MM.1S (cell line): ENCODE results near the gene MAP3K5.

Source experiments
- DNase-seq: peaks from one replicate; pipeline ENCODE4 v3.0.0-alpha.2; 2015
- H2AFZ ChIP-seq: fragments of 300-600 bp; sonication (generic); 2 replicates; pipeline ENCODE4 v1.6.0; 2016; ENCODE audit warnings: antibody characterized with exemption, low read length
- H3F3A ChIP-seq: fragments of 300-600 bp; sonication (generic); 2 replicates; pipeline ENCODE4 v1.6.1; 2016; ENCODE audit warnings: mild to moderate bottlenecking, antibody characterized with exemption, low read length, moderate library complexity, mixed read lengths; ENCODE audit not compliant: insufficient read depth
- H3K27ac ChIP-seq: fragments of 300-600 bp; sonication (generic); 2 replicates; pipeline ENCODE4 v1.5.1; 2016; ENCODE audit warnings: mild to moderate bottlenecking, low read length
- H3K27me3 ChIP-seq: fragments of 300-600 bp; sonication (generic); replicated peaks from 2 replicates; pipeline ENCODE4 v1.6.0; 2016; ENCODE audit warnings: low read length; ENCODE audit not compliant: insufficient read depth
- H3K36me3 ChIP-seq: fragments of 300-600 bp; sonication (generic); replicated peaks from 2 replicates; pipeline ENCODE4 v1.6.1; 2016; ENCODE audit warnings: mild to moderate bottlenecking, low read length, mixed read lengths; ENCODE audit not compliant: insufficient read depth
- H3K4me1 ChIP-seq: fragments of 300-600 bp; sonication (generic); 2 replicates; pipeline ENCODE4 v1.6.1; 2016; ENCODE audit warnings: low read length, mixed read lengths
- H3K4me2 ChIP-seq: fragments of 300-600 bp; sonication (generic); 2 replicates; pipeline ENCODE4 v1.6.0; 2016; ENCODE audit warnings: low read depth, low read length
- H3K4me3 ChIP-seq: fragments of 300-600 bp; sonication (generic); 2 replicates; pipeline ENCODE4 v1.5.1; 2016; ENCODE audit warnings: low read length, mixed read lengths
- H3K79me2 ChIP-seq: fragments of 300-600 bp; sonication (generic); 2 replicates; pipeline ENCODE4 v1.6.1; 2016; ENCODE audit warnings: mixed run types, low read length, mixed read lengths
- H3K9ac ChIP-seq: fragments of 300-600 bp; sonication (generic); 2 replicates; pipeline ENCODE4 v1.6.1; 2016; ENCODE audit warnings: low read length, mixed read lengths
- H3K9me2 ChIP-seq: fragments of 300-600 bp; sonication (generic); replicated peaks from 2 replicates; pipeline ENCODE4 v1.6.1; 2016; ENCODE audit warnings: mild to moderate bottlenecking, low read length, mixed read lengths; ENCODE audit not compliant: insufficient read depth
- H3K9me3 ChIP-seq: fragments of 300-600 bp; sonication (generic); replicated peaks from 2 replicates; pipeline ENCODE4 v1.6.1; 2016; ENCODE audit warnings: mild to moderate bottlenecking, low read length, mixed read lengths; ENCODE audit not compliant: insufficient read depth
- H4K20me1 ChIP-seq: fragments of 300-600 bp; sonication (generic); 2 replicates; pipeline ENCODE4 v1.6.1; 2016; ENCODE audit warnings: mild to moderate bottlenecking, low read length, moderate library complexity, mixed read lengths; ENCODE audit not compliant: insufficient read depth
- CTCF ChIP-seq: fragments of 300-600 bp; sonication (generic); IDR thresholded peaks from 2 replicates; pipeline ENCODE4 v1.5.1; 2016; ENCODE audit warnings: antibody characterized with exemption, low read length, mixed read lengths
- EZH2 ChIP-seq: fragments of 300-600 bp; sonication (generic); optimal IDR thresholded peaks from 2 replicates; pipeline ENCODE3; 2017; ENCODE audit warnings: low read depth, mild to moderate bottlenecking, antibody characterized with exemption, low read length, mixed read lengths
- EZH2phosphoT487 ChIP-seq: fragments of 300-600 bp; sonication (generic); IDR thresholded peaks from 2 replicates; pipeline ENCODE4 v1.6.1; 2018; ENCODE audit warnings: antibody characterized with exemption, low read length

Gene MAP3K5

GRCh38 chr6:136640132-136640915, 152.0 kb downstream of the MAP3K5 start:
- Histone ChIP-seq H4K20me1 (no peaks in the 10 kb centered on the region), H3K9me2 (no peaks in the 10 kb centered on the region), H3K27ac (no peak overlapping the region), H3K4me2 (no peak overlapping the region), H3K27me3 (no peaks in the 10 kb centered on the region), H3K79me2 (no peaks in the 10 kb centered on the region), H3K4me3 (no peak overlapping the region), H3K9ac (no peak overlapping the region), H3K9me3 (no peaks in the 10 kb centered on the region), H3K4me1 (peaks cover 9% of the 10 kb centered on the region; the same call in 1 of the 2 replicates), H2AFZ (no peak overlapping the region), H3K36me3 (no peaks in the 10 kb centered on the region), H3F3A (no peaks in the 10 kb centered on the region)
- no peak for TF ChIP-seq CTCF
- TF ChIP-seq EZH2: no peak
- no peak for TF ChIP-seq EZH2phosphoT487
- DNase-seq: no peak

GRCh38 chr6:136639702-136640101, 152.6 kb downstream of the MAP3K5 start:
- H3K27ac ChIP-seq: no peak overlapping the region
- H2AFZ ChIP-seq: no peak overlapping the region
- H3K4me1 ChIP-seq: peaks cover 9% of the 10 kb centered on the region; the same call in 1 of the 2 replicates
- TF ChIP-seq CTCF: no peak
- TF ChIP-seq EZH2phosphoT487: no peak
- TF ChIP-seq EZH2: no peak
- no peaks in the 10 kb centered on the region for H3K27me3 ChIP-seq
- H3K4me2 ChIP-seq: no peak overlapping the region
- H3F3A ChIP-seq: no peaks in the 10 kb centered on the region
- H3K79me2 ChIP-seq: no peaks in the 10 kb centered on the region
- no peak overlapping the region for H3K4me3 ChIP-seq
- no peaks in the 10 kb centered on the region for H4K20me1 ChIP-seq
- H3K9ac ChIP-seq: no peak overlapping the region
- DNase-seq: no peak
- no peaks in the 10 kb centered on the region for H3K9me2 ChIP-seq
- H3K36me3 ChIP-seq: no peaks in the 10 kb centered on the region
- no peaks in the 10 kb centered on the region for H3K9me3 ChIP-seq

- H3K27me3 ChIP-seq: no peaks in the 10 kb centered on the region
- no peaks in the 10 kb centered on the region for H3K79me2 ChIP-seq
- no peak overlapping the region for H3K4me2 ChIP-seq
- H3K4me1 ChIP-seq: no peaks in the 10 kb centered on the region
- DNase-seq: no peak
- H3K9me3 ChIP-seq: no peaks in the 10 kb centered on the region
- no peak overlapping the region for H2AFZ ChIP-seq
- no peak overlapping the region for H3K4me3 ChIP-seq
- no peaks in the 10 kb centered on the region for H3K9me2 ChIP-seq
- H3F3A ChIP-seq: no peaks in the 10 kb centered on the region
- no peaks in the 10 kb centered on the region for H3K36me3 ChIP-seq
- TF ChIP-seq CTCF: no peak
- TF ChIP-seq EZH2phosphoT487: no peak
- no peak for TF ChIP-seq EZH2
- no peaks in the 10 kb centered on the region for H4K20me1 ChIP-seq
- no peak overlapping the region for H3K9ac ChIP-seq
- H3K27ac ChIP-seq: no peak overlapping the region
These were observed 156.7 kb downstream of the MAP3K5 start for GRCh38 chr6:136635615-136636014.
